Measurements from ENCODE around the gene LASP1NB.

Gene LASP1NB

GRCh38 chr17:38877130-38877851 is 48.1 kb upstream of the LASP1NB start:
- Histone ChIP-seq H3K4me2 (ENCODE audit: insufficient read depth, low read length) (no peak overlapping the region), H3K27me3 (ENCODE audit: control insufficient read depth in 2 of 2, insufficient read depth in 2 of 2, low read length in 2 of 2) (no peaks in the 10 kb centered on the region), H3K27ac (ENCODE audit: insufficient read depth, low read depth, low read length) (no peak overlapping the region), H4K20me1 (replicated peaks; ENCODE audit: control insufficient read depth, extremely low read depth, insufficient read depth, low read length) (peaks cover 6% of the 10 kb centered on the region), H3K9me3 (replicated peaks; ENCODE audit: control insufficient read depth, insufficient read depth, low read length) (no peaks in the 10 kb centered on the region), H3K36me3 (ENCODE audit: control insufficient read depth in 2 of 2, extremely low read depth in 1 of 2, insufficient read depth in 2 of 2, low read length in 2 of 2) (peaks cover 6 to 11% of the 10 kb centered on the region in 2 experiments), H3K9me1 (replicated peaks; ENCODE audit: control insufficient read depth, extremely low read depth, insufficient read depth, low read length) (no peaks in the 10 kb centered on the region), H2AFZ (ENCODE audit: low read depth, low read length) (no peak overlapping the region), H3K9ac (replicated peaks; ENCODE audit: extremely low read depth, insufficient read depth, low read length) (no peak overlapping the region), H3K79me2 (ENCODE audit: control insufficient read depth, insufficient read depth, low read length) (peaks cover 74% of the 10 kb centered on the region), H3K4me3 (replicated peaks in 1 of 3; ENCODE audit: insufficient read depth in 1 of 3, low read depth in 1 of 3, low read length in 3 of 3) (no peak overlapping the region), H3K4me1 (ENCODE audit: control insufficient read depth, extremely low read depth, insufficient read depth, low read length) (peaks cover 45% of the 10 kb centered on the region)
- CTCF ChIA-PET: interaction anchor here (1.0 kb wide), 1 partner anchor 106 kb away, joined by 3 read pairs; no protein-coding TSS in a partner anchor
- intact Hi-C loops (cut with micrococcal nuclease): no loop called here
- POLR2A ChIA-PET: no interaction called here
- DNase-seq (ENCODE audit: low read depth, low spot score) (no peak), FAIRE-seq (no peak)
- no peak for TF ChIP-seq MAX (IDR thresholded peaks at IDR 0.05; ENCODE audit: insufficient read depth, insufficient read length)
- no peak for TF ChIP-seq EZH2 (IDR thresholded peaks at IDR 0.05; ENCODE audit: borderline replicate concordance, low read depth, low read length, severe bottlenecking)
- TF ChIP-seq FOS (IDR thresholded peaks at IDR 0.05; ENCODE audit: borderline replicate concordance, insufficient read depth, low read length): no peak
- no peak for TF ChIP-seq GATA2 (IDR thresholded peaks at IDR 0.05; ENCODE audit: insufficient read depth, insufficient read length, low read depth, low read length)
- no peak for TF ChIP-seq MYC (IDR thresholded peaks at IDR 0.05; ENCODE audit: low read depth, low read length)
- TF ChIP-seq POLR2AphosphoS5 (IDR thresholded peaks at IDR 0.05; ENCODE audit: insufficient read depth, low read depth, low read length): no peak
- TF ChIP-seq CTCF (IDR thresholded peaks at IDR 0.05; ENCODE audit: extremely low read depth in 1 of 2, insufficient read depth in 1 of 2, low read depth in 1 of 2, low read length in 2 of 2): no peak
- no peak for TF ChIP-seq POLR2A (IDR thresholded peaks at IDR 0.05; ENCODE audit: low read depth, low read length)
- dilution Hi-C loops (cut with MboI; ENCODE audit: extremely low pct_ligation_motif_present, low sequenced_read_pairs): no loop called here
- no TSS peak for BruUV-seq (replicated peaks)

Data from endothelial cell of umbilical vein (primary cell).